HUES6 (cell line): ENCODE results near the gene BHLHE41.

Experiments used
- H3K27ac ChIP-seq: 2 replicates; pipeline ENCODE4 v1.7.0; 2013; ENCODE audit warnings: low read depth, mild to moderate bottlenecking, low read length, inconsistent platforms
- H3K27me3 ChIP-seq: 2 replicates; pipeline ENCODE4 v1.6.1; 2013; ENCODE audit warnings: low read length; ENCODE audit not compliant: control insufficient read depth, insufficient read depth
- H3K36me3 ChIP-seq: 2 replicates; pipeline ENCODE4 v1.6.1; 2013; ENCODE audit warnings: low read length; ENCODE audit not compliant: control insufficient read depth, insufficient read depth
- H3K4me1 ChIP-seq: 2 replicates; pipeline ENCODE4 v1.6.1; 2013; ENCODE audit warnings: low read length; ENCODE audit not compliant: control insufficient read depth, insufficient read depth
- H3K4me3 ChIP-seq: 2 replicates; pipeline ENCODE4 v1.5.1; 2013; ENCODE audit warnings: low read depth, low read length
- H3K9ac ChIP-seq: one replicate; pipeline ENCODE4 v1.6.1; 2013; ENCODE audit warnings: mild to moderate bottlenecking, low read length
- H3K9me3 ChIP-seq: 2 replicates; pipeline ENCODE4 v1.6.1; 2013; ENCODE audit warnings: low read depth, low read length; ENCODE audit not compliant: control insufficient read depth, insufficient read depth

BHLHE41 gene

GRCh38 chr12:26112703-26113147 is 12.1 kb downstream of the BHLHE41 start:
- H3K9ac ChIP-seq, result peak overlapping the region; percentile 83
- H3K4me1 ChIP-seq, result peaks cover 65% of the 10 kb centered on the region
- H3K27me3 ChIP-seq, result peaks cover 23% of the 10 kb centered on the region

GRCh38 chr12:26112232-26112631 is 12.6 kb downstream of the BHLHE41 start:
- Histone ChIP-seq H3K9me3 (no peaks in the 10 kb centered on the region), H3K27me3 (peaks cover 23% of the 10 kb centered on the region), H3K4me1 (peaks cover 65% of the 10 kb centered on the region), H3K4me3 (peak overlapping the region; percentile 66), H3K36me3 (no peaks in the 10 kb centered on the region), H3K9ac (no peak overlapping the region), H3K27ac (no peak overlapping the region)

More at GRCh38 chr12:26112703-26113147, 12.1 kb downstream of the BHLHE41 start:
- peak overlapping the region; percentile 66 for H3K4me3 ChIP-seq
- no peaks in the 10 kb centered on the region for H3K9me3 ChIP-seq
- no peaks in the 10 kb centered on the region for H3K36me3 ChIP-seq
- H3K27ac ChIP-seq, result peak overlapping the region; percentile 91; the same call in 1 of the 2 replicates

- Histone ChIP-seq H3K9ac (no peak overlapping the region), H3K4me1 (peaks cover 40% of the 10 kb centered on the region), H3K27me3 (peaks cover under 1% of the 10 kb centered on the region; the same call in 1 of the 2 replicates), H3K36me3 (no peaks in the 10 kb centered on the region), H3K9me3 (no peaks in the 10 kb centered on the region), H3K4me3 (no peak overlapping the region), H3K27ac (no peak overlapping the region)
Observed at GRCh38 chr12:26109343-26109881, 15.4 kb downstream of the BHLHE41 start.

DNA sequence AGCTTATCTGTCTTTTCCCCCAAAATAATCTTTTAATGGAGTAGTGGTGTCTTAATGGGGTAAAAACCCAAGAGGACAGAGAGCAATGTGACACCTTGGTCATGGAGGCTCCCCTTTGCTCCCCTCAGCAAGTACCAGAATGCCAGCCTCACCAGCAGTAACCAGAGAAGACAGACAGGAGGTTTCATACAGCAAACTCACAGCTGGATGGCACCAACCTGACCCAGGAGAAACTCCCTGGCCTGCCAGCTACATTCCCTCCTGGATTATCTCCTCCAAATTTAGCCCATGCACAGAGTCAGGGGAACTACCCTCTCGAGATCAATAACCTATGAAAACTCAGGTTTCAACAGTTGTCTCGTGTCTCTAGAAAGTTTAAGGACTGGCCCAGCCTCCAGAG is 15.9 kb downstream of the BHLHE41 start:
- no peaks in the 10 kb centered on the region for H3K9me3 ChIP-seq
- no peaks in the 10 kb centered on the region for H3K27me3 ChIP-seq
- H3K4me1 ChIP-seq, result peaks cover 40% of the 10 kb centered on the region
- H3K4me3 ChIP-seq, result no peak overlapping the region
- H3K9ac ChIP-seq, result no peak overlapping the region
- H3K27ac ChIP-seq, result no peak overlapping the region
- H3K36me3 ChIP-seq, result no peaks in the 10 kb centered on the region

DNA sequence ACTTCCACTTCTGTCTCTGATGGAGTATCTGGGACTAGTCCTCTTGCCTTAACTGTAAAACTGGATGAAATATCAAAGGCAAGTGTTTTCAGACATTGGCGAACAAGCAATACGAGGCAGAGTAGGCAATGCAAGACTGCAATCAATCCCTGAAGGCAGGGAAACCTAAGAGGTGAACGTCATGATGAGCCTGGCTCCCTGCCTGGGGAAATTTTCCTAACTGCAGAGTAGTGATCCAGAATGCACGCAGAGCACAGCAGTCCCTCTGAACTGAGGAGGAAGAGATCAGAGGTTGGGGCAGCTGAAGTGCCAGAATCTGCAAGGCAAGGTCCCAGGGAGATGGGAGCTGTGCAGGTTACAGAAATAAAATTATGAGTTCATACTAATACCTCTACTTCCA is 18.5 kb downstream of the BHLHE41 start:
- H3K27me3 ChIP-seq, result 0 out of 2 replicates have a peak, but pooled peaks cover 4% of the 10 kb centered on the region

DNA sequence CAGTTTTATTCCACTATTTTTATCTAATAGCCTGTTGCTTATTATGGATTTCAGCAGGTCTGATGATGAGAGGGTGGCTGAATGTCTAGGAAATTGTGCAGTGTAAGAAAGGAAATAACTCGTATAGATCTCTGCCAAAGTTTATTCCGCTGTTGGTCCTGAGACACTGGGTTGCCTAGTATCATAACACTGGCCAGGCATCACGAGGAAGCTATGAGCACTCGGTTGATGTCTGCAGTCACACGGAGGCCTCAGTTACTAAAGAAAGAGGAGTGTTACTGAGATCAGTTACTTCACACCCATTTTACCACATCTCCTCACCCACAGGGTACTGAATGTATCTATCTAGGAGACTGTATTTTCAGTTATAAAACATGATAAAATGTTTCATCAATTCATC is 21.9 kb downstream of the BHLHE41 start:
- Histone ChIP-seq H3K4me1 (0 out of 2 replicates have a peak, but pooled peaks cover 8% of the 10 kb centered on the region), H3K9ac (no peak overlapping the region), H3K4me3 (no peak overlapping the region), H3K27ac (no peak overlapping the region), H3K27me3 (0 out of 2 replicates have a peak, but pooled peaks cover 4% of the 10 kb centered on the region), H3K9me3 (no peaks in the 10 kb centered on the region), H3K36me3 (no peaks in the 10 kb centered on the region)

More for the DNA sequence above, 18.5 kb downstream of the BHLHE41 start:
- Histone ChIP-seq H3K27ac (no peak overlapping the region), H3K4me3 (no peak overlapping the region), H3K36me3 (no peaks in the 10 kb centered on the region), H3K9me3 (no peaks in the 10 kb centered on the region), H3K9ac (no peak overlapping the region), H3K4me1 (peaks cover 22% of the 10 kb centered on the region)

- peaks cover 13% of the 10 kb centered on the region; the same call in 1 of the 2 replicates for H3K4me1 ChIP-seq
- H3K4me3 ChIP-seq, result no peak overlapping the region
- H3K27ac ChIP-seq, result no peak overlapping the region
- no peaks in the 10 kb centered on the region for H3K36me3 ChIP-seq
- 0 out of 2 replicates have a peak, but pooled peaks cover 4% of the 10 kb centered on the region for H3K27me3 ChIP-seq
- no peak overlapping the region for H3K9ac ChIP-seq
- no peaks in the 10 kb centered on the region for H3K9me3 ChIP-seq
Observed at GRCh38 chr12:26101763-26102162, 23.1 kb downstream of the BHLHE41 start.

- Histone ChIP-seq H3K9me3 (no peaks in the 10 kb centered on the region), H3K27ac (no peak overlapping the region), H3K9ac (no peak overlapping the region), H3K4me1 (peaks cover 13% of the 10 kb centered on the region; the same call in 1 of the 2 replicates), H3K36me3 (no peaks in the 10 kb centered on the region), H3K4me3 (no peak overlapping the region), H3K27me3 (0 out of 2 replicates have a peak, but pooled peaks cover 4% of the 10 kb centered on the region)
Observed at GRCh38 chr12:26101350-26101734, 23.5 kb downstream of the BHLHE41 start.

- Histone ChIP-seq H3K27ac (no peak overlapping the region), H3K4me3 (no peak overlapping the region)
Observed at GRCh38 chr12:26100666-26101349, 24.0 kb downstream of the BHLHE41 start.

DNA sequence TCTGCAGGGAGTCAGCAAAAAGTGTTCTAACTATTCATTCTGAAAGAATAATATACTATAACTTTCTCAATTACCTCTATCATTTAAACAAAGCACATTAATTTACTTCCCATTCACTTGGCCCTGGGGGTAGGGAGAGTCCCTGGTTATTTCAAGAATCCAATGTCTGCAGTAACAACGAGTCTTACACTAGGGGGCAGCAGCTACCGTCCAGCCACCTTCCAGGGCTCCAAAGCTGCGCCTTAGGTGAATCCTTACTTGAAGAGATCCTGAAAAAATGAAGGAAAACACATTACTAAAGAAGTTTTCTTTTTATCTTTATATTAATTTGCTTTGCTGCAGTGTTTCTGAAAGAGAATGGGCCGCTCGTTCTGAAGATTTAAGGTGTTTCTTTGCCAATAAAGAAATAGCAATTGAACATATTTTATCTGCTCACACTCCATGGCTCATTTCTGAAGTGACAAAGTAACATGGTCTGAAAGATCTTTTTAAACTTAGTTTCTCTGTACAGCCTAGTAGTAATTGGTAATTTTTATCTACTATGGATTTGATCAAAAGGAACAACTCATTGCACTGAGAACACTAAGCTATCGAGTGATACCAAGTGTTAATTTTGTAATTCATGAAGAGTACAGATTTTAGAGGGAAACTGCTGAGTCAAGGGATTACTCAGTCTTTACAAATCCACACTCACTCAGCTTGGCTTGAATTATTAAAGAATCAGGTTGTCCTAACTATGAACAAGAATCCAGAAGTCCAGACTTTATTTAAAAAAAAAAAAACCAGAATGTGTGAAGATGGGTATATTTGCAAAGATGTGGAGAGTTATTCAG is 27.6 kb downstream of the BHLHE41 start:
- H3K27ac ChIP-seq, result no peak overlapping the region
- no peak overlapping the region for H3K9ac ChIP-seq
- H3K4me3 ChIP-seq, result no peak overlapping the region
- H3K27me3 ChIP-seq, result 0 out of 2 replicates have a peak, but pooled peaks cover 4% of the 10 kb centered on the region
- peaks cover 13% of the 10 kb centered on the region; the same call in 1 of the 2 replicates for H3K4me1 ChIP-seq
- H3K9me3 ChIP-seq, result no peaks in the 10 kb centered on the region
- no peaks in the 10 kb centered on the region for H3K36me3 ChIP-seq

More at GRCh38 chr12:26100666-26101349, 24.0 kb downstream of the BHLHE41 start:
- no peaks in the 10 kb centered on the region for H3K9me3 ChIP-seq
- peaks cover 13% of the 10 kb centered on the region; the same call in 1 of the 2 replicates for H3K4me1 ChIP-seq
- H3K9ac ChIP-seq, result no peak overlapping the region
- H3K27me3 ChIP-seq, result 0 out of 2 replicates have a peak, but pooled peaks cover 4% of the 10 kb centered on the region
- H3K36me3 ChIP-seq, result no peaks in the 10 kb centered on the region
